H1 (cell line): ENCODE data around the gene PDZRN3. TPM values are rescaled to one million over a fixed set of nuclear protein-coding genes. Genes with fewer than 3 reads are reported as not detected.

Experiments
- CTCF ChIA-PET: fragments of 300-600 bp; sonication (Branson Sonifier 250); formaldehyde crosslinking; loops from one replicate; lab custom pipeline; 2021; ENCODE audit not compliant: partially characterized antibody; lab: Charles Lee
- POLR2A ChIA-PET: fragments of 300-600 bp; sonication (Branson Sonifier 250); formaldehyde crosslinking; loops from one replicate; lab custom pipeline; 2021; ENCODE audit warnings: inconsistent platforms; ENCODE audit not compliant: partially characterized antibody; lab: Charles Lee
- DNase-seq, 2 experiments: peaks; one replicate each; pipeline versions ENCODE4 v3.0.0 to v3.0.0-alpha.2; 2010 to 2022; ENCODE audit warnings: low spot score in 2 of 2, low read depth in 1 of 2, mixed read lengths in 1 of 2
- FAIRE-seq: peaks from 2 replicates; lab custom pipeline; 2011; peaks lifted over from hg19 to GRCh38; lab: Jason Lieb, UNC
- H2AFZ ChIP-seq: 2 replicates; pipeline ENCODE4 v1.8.1; 2012; ENCODE audit warnings: low read length, inconsistent platforms
- H2AK5ac ChIP-seq: 2 replicates; pipeline ENCODE4 v1.6.1; 2013; ENCODE audit warnings: low read depth, low read length
- H2BK120ac ChIP-seq: replicated peaks from 2 replicates; pipeline ENCODE3; 2013; ENCODE audit warnings: low read depth, low read length, inconsistent platforms
- H2BK12ac ChIP-seq: 2 replicates; pipeline ENCODE4 v1.6.1; 2013; ENCODE audit warnings: low read depth, low read length
- H2BK15ac ChIP-seq: 2 replicates; pipeline ENCODE4 v1.6.1; 2013; ENCODE audit warnings: low read length
- H2BK20ac ChIP-seq: 2 replicates; pipeline ENCODE4 v1.6.1; 2013; ENCODE audit warnings: low read length
- H2BK5ac ChIP-seq: 2 replicates; pipeline ENCODE4 v1.6.1; 2013; ENCODE audit warnings: low read depth, low read length
- H3K14ac ChIP-seq: 2 replicates; pipeline ENCODE4 v1.6.1; 2013; ENCODE audit warnings: inconsistent platforms; ENCODE audit not compliant: insufficient read length
- H3K18ac ChIP-seq: 2 replicates; pipeline ENCODE4 v1.6.1; 2013; ENCODE audit warnings: low read length; ENCODE audit errors: extremely low read depth
- H3K23ac ChIP-seq: 2 replicates; pipeline ENCODE4 v1.6.1; 2013; ENCODE audit warnings: inconsistent platforms; ENCODE audit not compliant: insufficient read length
- H3K23me2 ChIP-seq: 2 replicates; pipeline ENCODE4 v1.6.1; 2013; ENCODE audit warnings: low read depth, low read length
- H3K27ac ChIP-seq: 2 replicates; pipeline ENCODE4 v1.6.1; 2011; ENCODE audit warnings: low read depth, low read length, inconsistent platforms
- H3K27me3 ChIP-seq, 4 experiments: replicated peaks in 1 of 4; 1 replicate in 1 of 4; 2 replicates in 3 of 4; pipeline versions ENCODE4 v1.6.1 to v1.8.1; 2011 to 2013; ENCODE audit warnings: low read length in 3 of 4, mild to moderate bottlenecking in 3 of 4, inconsistent platforms in 2 of 4, mixed read lengths in 2 of 4, moderate library complexity in 1 of 4; ENCODE audit not compliant: control insufficient read depth in 3 of 4, insufficient read depth in 3 of 4; ENCODE audit errors: extremely low read depth in 1 of 4
- H3K36me3 ChIP-seq, 4 experiments: 2 replicates each; pipeline versions ENCODE4 v1.6.1 to v1.8.1; 2011 to 2013; ENCODE audit warnings: mild to moderate bottlenecking in 4 of 4, low read length in 3 of 4, moderate library complexity in 2 of 4, control low read depth in 1 of 4, inconsistent platforms in 1 of 4; ENCODE audit not compliant: insufficient read depth in 4 of 4, control insufficient read depth in 2 of 4
- H3K4ac ChIP-seq: replicated peaks from 2 replicates; pipeline ENCODE3; 2013; ENCODE audit warnings: low read length, low read depth, mixed read lengths, inconsistent platforms; ENCODE audit not compliant: insufficient read length
- H3K4me1 ChIP-seq, 4 experiments: replicated peaks in 1 of 4; 1 replicate in 1 of 4; 2 replicates in 3 of 4; pipeline versions ENCODE4 v1.6.1 to v1.8.1; 2011 to 2013; ENCODE audit warnings: low read length in 3 of 4, inconsistent platforms in 2 of 4, mixed read lengths in 1 of 4; ENCODE audit not compliant: insufficient read depth in 4 of 4, control insufficient read depth in 3 of 4
- H3K4me2 ChIP-seq, 2 experiments: 2 replicates each; pipeline versions ENCODE4 v1.6.1 to v1.8.1; 2011 to 2013; ENCODE audit warnings: low read depth in 2 of 2, low read length in 2 of 2, control low read depth in 1 of 2, inconsistent platforms in 1 of 2, mild to moderate bottlenecking in 1 of 2; ENCODE audit not compliant: insufficient read depth in 1 of 2
- H3K4me3 ChIP-seq, 4 experiments: fragments of 200-600, 300-600 bp in 1 of 4; sonication (generic), shearing (Covaris generic), sonication (Bioruptor Twin) in 1 of 4; 2 replicates each; pipeline versions ENCODE4 v1.5.1 to v1.8.1; 2011 to 2016; ENCODE audit warnings: low read length in 4 of 4, low read depth in 3 of 4, control low read depth in 2 of 4, inconsistent platforms in 2 of 4, mild to moderate bottlenecking in 2 of 4, mixed read lengths in 1 of 4, moderate library complexity in 1 of 4; ENCODE audit not compliant: insufficient read depth in 2 of 4; ENCODE audit errors: extremely low read depth in 1 of 4
- H3K56ac ChIP-seq: replicated peaks from 2 replicates; pipeline ENCODE3; 2013; ENCODE audit warnings: low read depth, mild to moderate bottlenecking, mixed read lengths, low read length, inconsistent platforms; ENCODE audit not compliant: insufficient read length
- H3K79me1 ChIP-seq: 2 replicates; pipeline ENCODE4 v1.6.1; 2013; ENCODE audit warnings: low read depth, low read length, control low read depth
- H3K79me2 ChIP-seq, 2 experiments: 2 replicates each; pipeline versions ENCODE4 v1.6.1 to v1.8.1; 2012 to 2013; ENCODE audit warnings: low read length in 2 of 2, mild to moderate bottlenecking in 2 of 2, inconsistent platforms in 1 of 2; ENCODE audit not compliant: insufficient read depth in 2 of 2, control insufficient read depth in 1 of 2
- H3K9ac ChIP-seq, 4 experiments: replicated peaks in 1 of 4; 1 replicate in 1 of 4; 2 replicates in 3 of 4; pipeline versions ENCODE4 v1.6.1 to v1.8.1; 2011 to 2013; ENCODE audit warnings: low read depth in 3 of 4, low read length in 3 of 4, control low read depth in 2 of 4, mild to moderate bottlenecking in 2 of 4, moderate library complexity in 2 of 4, inconsistent platforms in 1 of 4; ENCODE audit errors: extremely low read depth in 1 of 4
- H3K9me3 ChIP-seq, 2 experiments: 2 replicates each; pipeline versions ENCODE4 v1.6.1 to v1.8.1; 2012 to 2013; ENCODE audit warnings: mild to moderate bottlenecking in 2 of 2, moderate library complexity in 2 of 2, control low read depth in 1 of 2, inconsistent platforms in 1 of 2, low read depth in 1 of 2, low read length in 1 of 2, mixed read lengths in 1 of 2; ENCODE audit not compliant: insufficient read depth in 2 of 2
- H4K20me1 ChIP-seq, 2 experiments: replicated peaks in 1 of 2; 2 replicates each; pipeline versions ENCODE3 to v1.8.1; 2011 to 2013; ENCODE audit warnings: inconsistent platforms in 2 of 2, low read length in 2 of 2, mild to moderate bottlenecking in 1 of 2; ENCODE audit not compliant: insufficient read depth in 2 of 2, control insufficient read depth in 1 of 2
- H4K5ac ChIP-seq: 2 replicates; pipeline ENCODE4 v1.6.1; 2013; ENCODE audit warnings: low read length, low read depth, mixed read lengths, inconsistent platforms; ENCODE audit not compliant: insufficient read length
- H4K8ac ChIP-seq: 2 replicates; pipeline ENCODE4 v1.8.0; 2013; ENCODE audit warnings: mild to moderate bottlenecking, moderate library complexity, low read length, inconsistent platforms; ENCODE audit not compliant: insufficient read depth; ENCODE audit errors: extremely low read depth
- H4K91ac ChIP-seq: replicated peaks from 2 replicates; pipeline ENCODE3; 2013; ENCODE audit warnings: low read length, mixed read lengths, inconsistent platforms; ENCODE audit not compliant: insufficient read length
- CTBP2 ChIP-seq: IDR thresholded peaks from 2 replicates; pipeline ENCODE4 v1.7.0; 2011; ENCODE audit warnings: borderline replicate concordance, mild to moderate bottlenecking, moderate library complexity, mixed read lengths, low read length; ENCODE audit not compliant: insufficient read depth, insufficient read length
- EP300 ChIP-seq, 2 experiments: IDR thresholded peaks; 1 replicate in 1 of 2; 2 replicates in 1 of 2; pipeline ENCODE4 v1.6.1; 2011 to 2012; ENCODE audit warnings: low read depth in 2 of 2, low read length in 2 of 2, mild to moderate bottlenecking in 2 of 2, borderline replicate concordance in 1 of 2, inconsistent platforms in 1 of 2, moderate library complexity in 1 of 2
- EZH2 ChIP-seq: fragments of 200-600 bp; sonication (generic); IDR thresholded peaks from 2 replicates; pipeline ENCODE4 v1.7.1; 2012; ENCODE audit warnings: low read depth, mild to moderate bottlenecking, moderate library complexity, low read length, inconsistent platforms; ENCODE audit not compliant: severe bottlenecking
- KDM4A ChIP-seq: IDR thresholded peaks from one replicate; pipeline ENCODE4 v1.7.1; 2012; ENCODE audit warnings: low read depth, mild to moderate bottlenecking, moderate library complexity, low read length, inconsistent platforms; ENCODE audit not compliant: severe bottlenecking
- KDM5A ChIP-seq: fragments of 200-600 bp; IDR thresholded peaks from 2 replicates; pipeline ENCODE4 v1.7.1; 2012; ENCODE audit warnings: mild to moderate bottlenecking, low read length, inconsistent platforms, mixed read lengths
- MAFK ChIP-seq: IDR thresholded peaks from 2 replicates; pipeline ENCODE4 v1.6.1; 2012; ENCODE audit warnings: low read depth, mild to moderate bottlenecking, improper control_type of control experiment, low read length
- TCF12 ChIP-seq: IDR thresholded peaks from 2 replicates; pipeline ENCODE4 v1.6.1; 2011; ENCODE audit warnings: low read depth, mild to moderate bottlenecking, low read length
- WGBS, 2 experiments: shearing (Covaris generic) in 1 of 2; methylation state at CpG; one replicate each; pipeline versions ENCODE4 v1.1.6 to v1.1.7; 2013 to 2015; ENCODE audit warnings: low lambda C conversion rate in 2 of 2, mixed read lengths in 2 of 2, inconsistent platforms in 1 of 2, low coverage in 1 of 2, missing lambda C conversion rate in 1 of 2; ENCODE audit not compliant: insufficient replicate concordance in 2 of 2, insufficient coverage in 1 of 2, insufficient read length in 1 of 2; ENCODE audit errors: extremely low coverage in 1 of 2, missing lambda C conversion rate in 1 of 2; 5-methylcytosine and 5-hydroxymethylcytosine counted together
- polyA plus RNA-seq, 7 experiments: library from polyadenylated mRNA; depleted of rRNA in 3 of 7; stranded (reverse) in 5 of 7; unstranded in 2 of 7; fragments of >200 nt in 5 of 7; fragments of 200-250 nt in 2 of 7; gene quantifications; 1 replicate in 5 of 7; 2 replicates in 1 of 7; 4 replicates in 1 of 7; pipeline versions ENCODE4 v1.2.1 to v1.2.3, GENCODE V29; 2011 to 2013; ENCODE audit warnings: missing spikeins in 2 of 7, mixed read lengths in 2 of 7
- total RNA-seq: library from RNA; stranded (reverse); fragmentation: NEBNext Ultra II Directional; extraction: Animal tissue kit (Norgen Biotek cat#: 25700); gene quantifications from 2 replicates; pipeline ENCODE4 v1.2.1, GENCODE V29; 2021

The PDZRN3 gene
- total and polyA plus RNA-seq, 2 of the 8 experiments (the other 6 are each of a cell fraction or from before 2014, with no cell fraction given) = 4.2 to 20.5 TPM

DNA sequence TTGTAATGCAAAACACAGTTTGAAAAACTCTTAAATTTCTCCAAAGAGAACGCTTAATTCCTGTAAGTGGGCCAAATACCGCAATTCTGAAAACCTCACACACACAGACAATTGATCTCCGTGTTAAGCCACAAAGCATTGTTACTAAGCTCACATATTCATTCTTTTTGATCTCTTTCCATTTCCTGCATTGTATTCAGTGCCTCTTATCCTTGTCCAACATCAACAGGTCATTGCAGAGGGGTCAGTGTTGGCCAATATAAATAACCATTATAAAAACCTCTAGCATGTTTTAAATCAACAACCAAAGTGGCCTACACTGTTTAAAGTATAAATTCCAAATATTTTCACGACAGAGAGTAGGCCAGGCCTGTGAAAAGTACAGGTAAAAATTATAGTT, 171.1 kb downstream of the PDZRN3 start:
- Histone ChIP-seq H3K4ac (no peak overlapping the region), H4K5ac (no peak overlapping the region), H2BK5ac (no peak overlapping the region), H3K18ac (no peak overlapping the region), H2BK20ac (no peak overlapping the region), H3K23ac (no peak overlapping the region), H2BK15ac (no peak overlapping the region), H3K4me1 (peaks cover 0 to 8% (median 6%) of the 10 kb centered on the region in 4 experiments; a peak in 3 of 7 replicates), H3K36me3 (no peaks in the 10 kb centered on the region), H3K23me2 (no peaks in the 10 kb centered on the region; the same call in 1 of the 2 replicates), H3K27ac (no peak overlapping the region), H2BK120ac (no peak overlapping the region), H4K20me1 (no peaks in the 10 kb centered on the region), H3K9me3 (no peaks in the 10 kb centered on the region), H3K14ac (no peak overlapping the region), H3K4me3 (no peak overlapping the region), H2BK12ac (no peak overlapping the region), H4K91ac (no peak overlapping the region), H3K79me1 (no peaks in the 10 kb centered on the region; the same call in 1 of the 2 replicates), H4K8ac (no peak overlapping the region), H3K9ac (0 out of 7 replicates have a peak overlapping the region, but pooled peaks of 1 of the 4 experiments have one; percentile 5), H2AK5ac (no peak overlapping the region), H3K56ac (no peak overlapping the region), H3K79me2 (no peaks in the 10 kb centered on the region; a peak in 2 of 4 replicates), H3K4me2 (no peak overlapping the region), H3K27me3 (no peaks in the 10 kb centered on the region), H2AFZ (no peak overlapping the region)
- CTCF ChIA-PET = interaction anchor here (0.6 to 4.4 kb wide), 4 partner anchors 16 to 1643 kb away, joined by 4 to 20 read pairs (median 7); no protein-coding TSS in a partner anchor
- no peak for DNase-seq
- 87% methylated on average over 4 of the region's 4 CpGs; no CpG with 5 or more reads in 1 of the 2 experiments for WGBS, 2 experiments
- POLR2A ChIA-PET = no interaction called here
- no peak for TF ChIP-seq MAFK
- TF ChIP-seq TCF12 = no peak
- TF ChIP-seq KDM5A = no peak
- no peak for TF ChIP-seq KDM4A
- TF ChIP-seq CTBP2 = no peak
- TF ChIP-seq EZH2 = no peak
- TF ChIP-seq EP300 (IDR thresholded peaks at IDR 0.05; ENCODE audit: borderline replicate concordance in 1 of 2, low read depth in 2 of 2, low read length in 2 of 2) = no peak
- no peak for FAIRE-seq
